ENCODE data around the gene KLRC2. TPM values are rescaled to one million over a fixed set of nuclear protein-coding genes. Genes with fewer than 3 reads are reported as not detected.
A peak's percentile ranks its signal among the peaks of the same experiment; 100 is the strongest.
"Not testable (repeated sequence)": the region's sequence is repeated elsewhere in the genome, so short reads cannot be mapped to it uniquely, and the experiment has no call there.

Gene KLRC2
- polyA plus RNA-seq, 4 donors: 0.36 to 2.4 (median 1.0) TPM; not detected in 1

GRCh38 chr12:10389904-10390303 lies 45.9 kb downstream of the KLRC2 start, which contains the start of gene KLRK1:
KLRK1 (minus strand) TSS chr12:10390041; CDS start chr12:10388810, 1,231 bp downstream.
- Histone ChIP-seq H3K4me3 (ENCODE audit: low read depth in 1 of 3, low read length in 3 of 3) (peak within 1 kb of the TSS in 1 of 3 donors; percentile 15), H3K36me3 (ENCODE audit: control insufficient read depth in 3 of 3, insufficient read depth in 2 of 3, low read depth in 1 of 3, low read length in 3 of 3) (no peaks in the 10 kb centered on the region), H3K27me3 (ENCODE audit: control insufficient read depth in 3 of 3, insufficient read depth in 3 of 3, low read length in 3 of 3) (no peaks in the 10 kb centered on the region), H3K9me3 (ENCODE audit: control insufficient read depth in 2 of 2, insufficient read depth in 1 of 2, low read depth in 1 of 2, low read length in 1 of 2) (no peaks in the 10 kb centered on the region), H3K4me1 (ENCODE audit: control insufficient read depth in 3 of 3, insufficient read depth in 2 of 3, low read depth in 1 of 3, low read length in 2 of 3) (peaks cover 0 to under 1% (median 0%) of the 10 kb centered on the region in 3 donors), H3K27ac (ENCODE audit: low read depth in 1 of 3, low read length in 2 of 3) (no peak within 1 kb of the TSS)
- FAIRE-seq (no peak), DNase-seq (no peak)
- 74 to 88% (median 81%) methylated on average over 1 of the region's 1 CpG for WGBS, 3 donors

GRCh38 chr12:10388624-10389413 lies 47.0 kb downstream of the KLRC2 start:
- peak overlapping the region in 1 of 3 donors; percentile 24 for H3K27ac ChIP-seq (ENCODE audit: low read depth in 1 of 3, low read length in 2 of 3)
- no peaks in the 10 kb centered on the region for H3K27me3 ChIP-seq (ENCODE audit: control insufficient read depth in 3 of 3, insufficient read depth in 3 of 3, low read length in 3 of 3)
- H3K4me3 ChIP-seq (ENCODE audit: low read depth in 1 of 3, low read length in 3 of 3): peak overlapping the region in 1 of 3 donors; percentile 15
- no peaks in the 10 kb centered on the region for H3K36me3 ChIP-seq (ENCODE audit: control insufficient read depth in 3 of 3, insufficient read depth in 2 of 3, low read depth in 1 of 3, low read length in 3 of 3)
- FAIRE-seq (no peak), DNase-seq (no peak)
- no peaks in the 10 kb centered on the region for H3K4me1 ChIP-seq (ENCODE audit: control insufficient read depth in 3 of 3, insufficient read depth in 2 of 3, low read depth in 1 of 3, low read length in 2 of 3)
- WGBS, 3 donors: 60 to 73% (median 67%) methylated on average over 9 of the region's 9 CpGs
- no peaks in the 10 kb centered on the region for H3K9me3 ChIP-seq (ENCODE audit: control insufficient read depth in 2 of 2, insufficient read depth in 1 of 2, low read depth in 1 of 2, low read length in 1 of 2)

- not testable (repeated sequence) for H3K36me3 ChIP-seq (ENCODE audit: control insufficient read depth in 3 of 3, insufficient read depth in 2 of 3, low read depth in 1 of 3, low read length in 3 of 3); H3K9me3 ChIP-seq (ENCODE audit: control insufficient read depth in 2 of 2, insufficient read depth in 1 of 2, low read depth in 1 of 2, low read length in 1 of 2); H3K27ac ChIP-seq (ENCODE audit: low read depth in 1 of 3, low read length in 2 of 3); H3K27me3 ChIP-seq (ENCODE audit: control insufficient read depth in 3 of 3, insufficient read depth in 3 of 3, low read length in 3 of 3); H3K4me1 ChIP-seq (ENCODE audit: control insufficient read depth in 3 of 3, insufficient read depth in 2 of 3, low read depth in 1 of 3, low read length in 2 of 3); FAIRE-seq; DNase-seq
- peak overlapping the region in 1 of 3 donors; percentile 5 for H3K4me3 ChIP-seq (ENCODE audit: low read depth in 1 of 3, low read length in 3 of 3)
- WGBS, 3 donors: 74 to 95% (median 91%) methylated on average over 6 of the region's 6 CpGs
These were observed 48.3 kb downstream of the KLRC2 start for GRCh38 chr12:10387498-10387897.

GRCh38 chr12:10386857-10387256 lies 49.0 kb downstream of the KLRC2 start:
- Histone ChIP-seq H3K9me3 (ENCODE audit: control insufficient read depth in 2 of 2, insufficient read depth in 1 of 2, low read depth in 1 of 2, low read length in 1 of 2) (no peaks in the 10 kb centered on the region), H3K4me1 (ENCODE audit: control insufficient read depth in 3 of 3, insufficient read depth in 2 of 3, low read depth in 1 of 3, low read length in 2 of 3) (no peaks in the 10 kb centered on the region), H3K4me3 (ENCODE audit: low read depth in 1 of 3, low read length in 3 of 3) (no peak overlapping the region), H3K27ac (ENCODE audit: low read depth in 1 of 3, low read length in 2 of 3) (no peak overlapping the region), H3K36me3 (ENCODE audit: control insufficient read depth in 3 of 3, insufficient read depth in 2 of 3, low read depth in 1 of 3, low read length in 3 of 3) (no peaks in the 10 kb centered on the region), H3K27me3 (ENCODE audit: control insufficient read depth in 3 of 3, insufficient read depth in 3 of 3, low read length in 3 of 3) (no peaks in the 10 kb centered on the region)
- FAIRE-seq (no peak), DNase-seq (no peak)
- 52 to 74% (median 70%) methylated on average over 1 of the region's 1 CpG for WGBS, 3 donors

GRCh38 chr12:10385166-10385613 lies 50.6 kb downstream of the KLRC2 start:
- Histone ChIP-seq H3K4me1 (ENCODE audit: control insufficient read depth in 3 of 3, insufficient read depth in 2 of 3, low read depth in 1 of 3, low read length in 2 of 3) (no peaks in the 10 kb centered on the region), H3K27me3 (ENCODE audit: control insufficient read depth in 3 of 3, insufficient read depth in 3 of 3, low read length in 3 of 3) (no peaks in the 10 kb centered on the region), H3K27ac (ENCODE audit: low read depth in 1 of 3, low read length in 2 of 3) (no peak overlapping the region), H3K9me3 (ENCODE audit: control insufficient read depth in 2 of 2, insufficient read depth in 1 of 2, low read depth in 1 of 2, low read length in 1 of 2) (no peaks in the 10 kb centered on the region), H3K4me3 (ENCODE audit: low read depth in 1 of 3, low read length in 3 of 3) (peak overlapping the region in 1 of 3 donors; percentile 15), H3K36me3 (ENCODE audit: control insufficient read depth in 3 of 3, insufficient read depth in 2 of 3, low read depth in 1 of 3, low read length in 3 of 3) (peaks cover 0 to 8% (median 0%) of the 10 kb centered on the region in 3 donors)
- no peak for FAIRE-seq
- DNase-seq: peak; percentile 20 to 51
- 29 to 42% (median 41%) methylated on average over 2 of the region's 2 CpGs for WGBS, 3 donors

- no peak for DNase-seq
- 80 to 89% (median 86%) methylated on average over 3 of the region's 3 CpGs for WGBS, 3 donors
- Histone ChIP-seq H3K27ac (ENCODE audit: low read depth in 1 of 3, low read length in 2 of 3) (no peak overlapping the region), H3K27me3 (ENCODE audit: control insufficient read depth in 3 of 3, insufficient read depth in 3 of 3, low read length in 3 of 3) (no peaks in the 10 kb centered on the region), H3K9me3 (ENCODE audit: control insufficient read depth in 2 of 2, insufficient read depth in 1 of 2, low read depth in 1 of 2, low read length in 1 of 2) (no peaks in the 10 kb centered on the region), H3K4me1 (ENCODE audit: control insufficient read depth in 3 of 3, insufficient read depth in 2 of 3, low read depth in 1 of 3, low read length in 2 of 3) (no peaks in the 10 kb centered on the region), H3K4me3 (ENCODE audit: low read depth in 1 of 3, low read length in 3 of 3) (no peak overlapping the region), H3K36me3 (ENCODE audit: control insufficient read depth in 3 of 3, insufficient read depth in 2 of 3, low read depth in 1 of 3, low read length in 3 of 3) (peaks cover 0 to 8% (median 0%) of the 10 kb centered on the region in 3 donors)
- FAIRE-seq: no peak
These were observed 51.6 kb downstream of the KLRC2 start for GRCh38 chr12:10384191-10384590.

GRCh38 chr12:10381928-10382628 lies 53.7 kb downstream of the KLRC2 start:
- Histone ChIP-seq H3K36me3 (ENCODE audit: control insufficient read depth in 3 of 3, insufficient read depth in 2 of 3, low read depth in 1 of 3, low read length in 3 of 3) (peaks cover 0 to 10% (median 0%) of the 10 kb centered on the region in 3 donors), H3K4me1 (ENCODE audit: control insufficient read depth in 3 of 3, insufficient read depth in 2 of 3, low read depth in 1 of 3, low read length in 2 of 3) (no peaks in the 10 kb centered on the region), H3K27me3 (ENCODE audit: control insufficient read depth in 3 of 3, insufficient read depth in 3 of 3, low read length in 3 of 3) (no peaks in the 10 kb centered on the region), H3K27ac (ENCODE audit: low read depth in 1 of 3, low read length in 2 of 3) (peak overlapping the region in 2 of 3 donors; percentile 1 to 20), H3K4me3 (ENCODE audit: low read depth in 1 of 3, low read length in 3 of 3) (peak overlapping the region in 1 of 3 donors; percentile 32), H3K9me3 (ENCODE audit: control insufficient read depth in 2 of 2, insufficient read depth in 1 of 2, low read depth in 1 of 2, low read length in 1 of 2) (no peaks in the 10 kb centered on the region)
- FAIRE-seq: no peak
- DNase-seq: no peak
- 78 to 91% (median 86%) methylated on average over 4 of the region's 4 CpGs for WGBS, 3 donors

Data from small intestine (tissue), 7 donors.